C4-2B (cell line): ENCODE results near the gene ADGRD2.

ENCODE experiments used
- H3K27ac ChIP-seq: fragments of 450-650 bp; 2 replicates; pipeline ENCODE4 v1.5.1; 2017
- ZFX ChIP-seq: fragments of 450-650 bp; IDR thresholded peaks from 2 replicates; pipeline ENCODE4 v1.6.1; 2017
- TF ChIP-seq, protein P1 (sequence below): fragments of 450-650 bp; conservative IDR thresholded peaks from 2 replicates; pipeline ENCODE4 v1.5.1; 2017; ENCODE audit warnings: mild to moderate bottlenecking

ADGRD2 gene

DNA sequence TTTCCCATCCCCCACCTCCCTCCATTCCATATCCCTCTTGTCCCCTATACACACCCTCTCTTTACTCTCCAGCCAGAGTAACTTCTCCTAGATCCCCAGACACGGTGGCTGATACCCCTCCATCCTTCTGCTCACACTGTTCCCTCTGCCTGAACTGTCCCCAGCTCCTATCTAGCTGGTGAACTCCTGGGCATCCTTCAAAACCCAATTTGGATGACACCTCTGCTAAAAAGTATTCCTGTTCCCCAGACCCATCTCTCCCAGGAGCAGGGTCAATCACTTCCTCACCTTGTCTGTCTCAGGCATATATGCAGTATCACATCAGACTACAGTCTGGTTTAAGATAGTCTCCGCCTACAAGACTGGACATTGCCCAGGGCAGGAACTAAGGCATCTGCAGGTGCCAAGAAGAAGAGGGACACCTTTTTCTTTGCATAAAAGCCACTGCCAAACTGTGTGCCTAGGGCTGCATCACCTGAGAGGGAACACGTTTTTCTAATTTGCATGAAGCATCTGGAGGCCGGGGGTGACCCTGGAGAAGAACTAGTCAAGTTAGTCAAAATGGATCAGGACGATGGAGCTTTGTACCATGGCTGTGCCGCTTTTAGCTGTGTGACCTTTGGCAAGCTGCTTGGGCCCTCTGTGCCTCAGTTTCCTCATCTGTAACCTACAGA lies 29.8 kb downstream of the ADGRD2 start:
- no peak overlapping the region for H3K27ac ChIP-seq
- TF ChIP-seq, protein P1, sequence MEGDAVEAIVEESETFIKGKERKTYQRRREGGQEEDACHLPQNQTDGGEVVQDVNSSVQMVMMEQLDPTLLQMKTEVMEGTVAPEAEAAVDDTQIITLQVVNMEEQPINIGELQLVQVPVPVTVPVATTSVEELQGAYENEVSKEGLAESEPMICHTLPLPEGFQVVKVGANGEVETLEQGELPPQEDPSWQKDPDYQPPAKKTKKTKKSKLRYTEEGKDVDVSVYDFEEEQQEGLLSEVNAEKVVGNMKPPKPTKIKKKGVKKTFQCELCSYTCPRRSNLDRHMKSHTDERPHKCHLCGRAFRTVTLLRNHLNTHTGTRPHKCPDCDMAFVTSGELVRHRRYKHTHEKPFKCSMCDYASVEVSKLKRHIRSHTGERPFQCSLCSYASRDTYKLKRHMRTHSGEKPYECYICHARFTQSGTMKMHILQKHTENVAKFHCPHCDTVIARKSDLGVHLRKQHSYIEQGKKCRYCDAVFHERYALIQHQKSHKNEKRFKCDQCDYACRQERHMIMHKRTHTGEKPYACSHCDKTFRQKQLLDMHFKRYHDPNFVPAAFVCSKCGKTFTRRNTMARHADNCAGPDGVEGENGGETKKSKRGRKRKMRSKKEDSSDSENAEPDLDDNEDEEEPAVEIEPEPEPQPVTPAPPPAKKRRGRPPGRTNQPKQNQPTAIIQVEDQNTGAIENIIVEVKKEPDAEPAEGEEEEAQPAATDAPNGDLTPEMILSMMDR, result no peak
- TF ChIP-seq ZFX, result no peak

GRCh38 chr9:124480621-124480981 lies 30.4 kb downstream of the ADGRD2 start:
- TF ChIP-seq, protein P1, result no peak; the same call in 1 of the 2 replicates
- no peak for TF ChIP-seq ZFX
- no peak overlapping the region for H3K27ac ChIP-seq

DNA sequence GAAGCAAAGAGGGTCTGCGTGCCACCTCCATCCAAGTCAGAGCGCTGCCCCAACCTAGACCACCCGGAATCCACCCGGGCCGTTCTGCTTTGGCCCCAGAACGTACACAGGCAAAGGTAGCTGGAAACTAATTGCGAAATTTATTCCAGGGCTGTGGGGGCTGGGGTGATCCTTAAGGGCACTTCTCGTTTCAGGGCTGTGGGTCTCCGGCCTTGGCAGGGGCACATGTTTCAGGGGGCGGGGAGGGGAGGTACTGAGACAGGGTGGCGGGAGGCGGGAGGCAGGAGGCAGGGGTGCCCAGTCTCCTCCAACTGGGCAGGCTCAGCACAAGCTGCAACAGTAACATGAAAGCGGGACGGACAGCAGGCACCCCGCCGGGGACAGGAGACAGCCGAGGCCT lies 30.9 kb downstream of the ADGRD2 start:
- no peak overlapping the region for H3K27ac ChIP-seq
- TF ChIP-seq ZFX, result no peak
- TF ChIP-seq, protein P1, result no peak

- TF ChIP-seq ZFX, result no peak
- TF ChIP-seq, protein P1, result no peak
- no peak overlapping the region for H3K27ac ChIP-seq
Measured at GRCh38 chr9:124482431-124483031, 32.3 kb downstream of the ADGRD2 start.

DNA sequence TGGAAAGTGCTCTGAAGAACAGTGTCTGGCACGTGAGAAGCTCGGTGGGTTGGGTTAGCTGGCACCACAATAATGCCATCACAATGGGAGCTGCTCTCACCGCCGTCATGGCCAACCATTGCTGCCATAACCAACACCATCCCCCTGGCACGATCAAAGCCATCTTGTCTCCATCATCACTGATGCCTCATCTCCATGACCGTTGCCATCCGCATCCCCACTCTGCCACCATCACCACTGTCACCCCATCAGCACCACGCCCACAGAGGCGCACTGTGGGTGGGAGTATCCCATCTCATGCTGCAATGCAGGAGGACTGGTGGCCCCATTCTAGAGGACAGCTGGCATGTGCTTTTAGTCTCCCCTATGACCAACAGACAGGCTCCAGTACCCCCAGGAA lies 33.2 kb downstream of the ADGRD2 start:
- H3K27ac ChIP-seq, result no peak overlapping the region
- TF ChIP-seq ZFX, result no peak
- TF ChIP-seq, protein P1, result no peak

DNA sequence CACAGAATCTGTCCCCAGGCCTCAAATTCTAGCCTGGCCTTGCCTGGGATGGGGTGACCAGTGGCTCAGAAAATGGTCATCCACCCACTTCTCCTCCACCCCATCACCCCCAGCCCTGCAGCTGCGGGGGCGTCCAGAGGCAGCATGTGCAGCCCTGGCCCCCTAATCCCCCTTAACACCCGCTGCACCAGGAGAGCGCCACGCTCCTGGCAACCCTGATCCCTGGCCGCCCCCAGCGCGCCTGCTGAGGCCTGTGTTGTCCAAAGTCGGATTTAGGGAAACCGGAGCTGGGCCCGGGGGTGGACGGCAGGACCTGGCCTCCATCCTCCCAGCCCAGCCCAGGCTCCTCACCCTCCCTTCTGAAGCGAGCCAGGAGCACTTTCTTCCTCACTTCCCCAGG lies 35.0 kb downstream of the ADGRD2 start:
- TF ChIP-seq, protein P1, result no peak
- no peak for TF ChIP-seq ZFX
- H3K27ac ChIP-seq, result no peak overlapping the region

DNA sequence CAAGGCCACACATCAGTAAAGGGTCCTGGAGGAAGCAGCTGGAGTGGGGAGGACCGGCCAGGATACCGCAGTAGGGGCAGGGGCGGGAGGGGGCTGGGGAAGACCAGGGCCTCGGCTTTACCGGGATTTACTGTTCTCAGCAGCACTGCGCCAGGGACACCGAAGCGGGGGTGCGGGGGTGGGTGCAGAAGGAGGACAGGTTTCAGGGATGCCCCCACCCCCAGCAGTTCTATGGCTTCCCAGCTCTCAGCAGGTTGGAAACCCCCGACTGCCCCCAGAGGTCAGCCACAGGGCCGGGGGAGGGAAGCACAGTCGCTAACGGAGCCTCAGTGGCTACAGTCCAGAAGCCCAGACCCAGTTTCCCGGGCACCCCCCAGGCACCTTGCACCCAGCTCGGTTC lies 35.7 kb downstream of the ADGRD2 start:
- TF ChIP-seq, protein P1, result no peak
- no peak for TF ChIP-seq ZFX

More for the DNA sequence above, 35.7 kb downstream of the ADGRD2 start:
- H3K27ac ChIP-seq, result no peak overlapping the region
